ENCODE results near the gene GATA6.

GRCh38 chr18:22167471-22168241, 1.7 kb upstream of the GATA6 start:
- TF ChIP-seq YY1 (IDR thresholded peaks at IDR 0.05; ENCODE audit: low read depth) (no peak), REST (IDR thresholded peaks at IDR 0.05; ENCODE audit: low read depth) (no peak), CREB1 (IDR thresholded peaks at IDR 0.05; ENCODE audit: low read depth) (no peak), MAX (IDR thresholded peaks at IDR 0.05) (no peak)
